Thyroid gland (tissue), 4 donors: ENCODE data around the gene CRLF1.

Experiments used
- POLR2A ChIP-seq, 2 donors: fragments of 450-650 bp; IDR thresholded peaks; one replicate each; pipeline ENCODE4 v1.6.1; 2017; ENCODE audit warnings: antibody characterized with exemption in 2 of 2, mild to moderate bottlenecking in 2 of 2, moderate library complexity in 1 of 2
- TF ChIP-seq, protein P1 (sequence below), 6 experiments: fragments of 200-600 bp in 3 of 6; fragments of 450-650 bp in 3 of 6; sonication (generic) in 3 of 6; IDR thresholded peaks; one replicate each; pipeline ENCODE4 v1.5.1; 2016 to 2019; ENCODE audit warnings: antibody characterized with exemption in 6 of 6, mild to moderate bottlenecking in 2 of 6, inconsistent platforms in 1 of 6, moderate library complexity in 1 of 6

DNA sequence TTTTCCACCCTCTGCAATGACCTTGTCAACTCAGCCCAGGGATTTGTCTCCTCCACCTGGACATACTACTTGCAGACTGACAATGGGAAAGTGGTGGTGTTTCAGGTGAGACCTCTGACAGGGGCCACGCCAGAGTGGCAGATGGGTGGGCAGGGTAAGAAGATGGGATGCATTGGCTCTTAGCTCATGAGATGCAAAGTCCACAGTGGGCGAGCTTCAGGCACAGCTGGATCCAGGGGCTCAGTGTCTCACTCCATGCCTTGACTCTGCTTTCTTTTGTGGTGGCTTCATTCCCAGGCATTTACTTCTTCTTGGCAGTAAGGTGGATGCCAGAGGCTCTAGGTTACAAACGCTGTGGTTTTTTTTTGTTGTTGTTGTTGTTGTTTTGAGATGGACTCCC lies 9.4 kb upstream of the CRLF1 start:
- TF ChIP-seq, protein P1, sequence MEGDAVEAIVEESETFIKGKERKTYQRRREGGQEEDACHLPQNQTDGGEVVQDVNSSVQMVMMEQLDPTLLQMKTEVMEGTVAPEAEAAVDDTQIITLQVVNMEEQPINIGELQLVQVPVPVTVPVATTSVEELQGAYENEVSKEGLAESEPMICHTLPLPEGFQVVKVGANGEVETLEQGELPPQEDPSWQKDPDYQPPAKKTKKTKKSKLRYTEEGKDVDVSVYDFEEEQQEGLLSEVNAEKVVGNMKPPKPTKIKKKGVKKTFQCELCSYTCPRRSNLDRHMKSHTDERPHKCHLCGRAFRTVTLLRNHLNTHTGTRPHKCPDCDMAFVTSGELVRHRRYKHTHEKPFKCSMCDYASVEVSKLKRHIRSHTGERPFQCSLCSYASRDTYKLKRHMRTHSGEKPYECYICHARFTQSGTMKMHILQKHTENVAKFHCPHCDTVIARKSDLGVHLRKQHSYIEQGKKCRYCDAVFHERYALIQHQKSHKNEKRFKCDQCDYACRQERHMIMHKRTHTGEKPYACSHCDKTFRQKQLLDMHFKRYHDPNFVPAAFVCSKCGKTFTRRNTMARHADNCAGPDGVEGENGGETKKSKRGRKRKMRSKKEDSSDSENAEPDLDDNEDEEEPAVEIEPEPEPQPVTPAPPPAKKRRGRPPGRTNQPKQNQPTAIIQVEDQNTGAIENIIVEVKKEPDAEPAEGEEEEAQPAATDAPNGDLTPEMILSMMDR (IDR thresholded peaks at IDR 0.05) = no peak
- TF ChIP-seq POLR2A (IDR thresholded peaks at IDR 0.05) = no peak
